GM12892 (cell line): ENCODE results near the gene TFF2.

Experiments
- POLR2AphosphoS5 ChIP-seq: IDR thresholded peaks from 2 replicates; pipeline ENCODE4 v1.6.1; 2011; ENCODE audit warnings: low read depth, low read length, control low read depth
- TAF1 ChIP-seq: IDR thresholded peaks from 2 replicates; pipeline ENCODE4 v1.6.1; 2011; ENCODE audit warnings: low read depth, mild to moderate bottlenecking, control low read depth, low read length, borderline replicate concordance

GRCh38 chr21:42305707-42306147 is 45.1 kb downstream of the TFF2 start:
- TF ChIP-seq TAF1 (no peak), POLR2AphosphoS5 (no peak)
